Measurements from ENCODE around the gene KIR3DL3.

DNA sequence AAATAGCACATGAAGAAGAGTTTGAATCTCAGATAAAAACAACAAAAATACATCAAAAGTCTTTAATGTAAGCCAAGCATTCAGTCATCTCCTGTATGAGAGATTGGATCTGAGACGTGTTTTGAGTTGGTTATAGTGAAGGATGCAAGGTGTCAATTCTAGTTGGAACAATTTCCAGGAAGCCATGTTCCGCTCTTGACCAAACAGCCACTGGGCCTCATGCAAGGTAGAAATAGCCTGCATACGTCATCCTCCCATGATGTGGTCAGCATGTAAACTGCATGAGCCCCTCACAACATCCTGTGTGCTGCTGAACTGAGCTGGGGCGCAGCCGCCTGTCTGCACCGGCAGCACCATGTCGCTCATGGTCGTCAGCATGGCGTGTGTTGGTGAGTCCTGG is at the start of gene KIR3DL3:
- TF ChIP-seq, protein P1, sequence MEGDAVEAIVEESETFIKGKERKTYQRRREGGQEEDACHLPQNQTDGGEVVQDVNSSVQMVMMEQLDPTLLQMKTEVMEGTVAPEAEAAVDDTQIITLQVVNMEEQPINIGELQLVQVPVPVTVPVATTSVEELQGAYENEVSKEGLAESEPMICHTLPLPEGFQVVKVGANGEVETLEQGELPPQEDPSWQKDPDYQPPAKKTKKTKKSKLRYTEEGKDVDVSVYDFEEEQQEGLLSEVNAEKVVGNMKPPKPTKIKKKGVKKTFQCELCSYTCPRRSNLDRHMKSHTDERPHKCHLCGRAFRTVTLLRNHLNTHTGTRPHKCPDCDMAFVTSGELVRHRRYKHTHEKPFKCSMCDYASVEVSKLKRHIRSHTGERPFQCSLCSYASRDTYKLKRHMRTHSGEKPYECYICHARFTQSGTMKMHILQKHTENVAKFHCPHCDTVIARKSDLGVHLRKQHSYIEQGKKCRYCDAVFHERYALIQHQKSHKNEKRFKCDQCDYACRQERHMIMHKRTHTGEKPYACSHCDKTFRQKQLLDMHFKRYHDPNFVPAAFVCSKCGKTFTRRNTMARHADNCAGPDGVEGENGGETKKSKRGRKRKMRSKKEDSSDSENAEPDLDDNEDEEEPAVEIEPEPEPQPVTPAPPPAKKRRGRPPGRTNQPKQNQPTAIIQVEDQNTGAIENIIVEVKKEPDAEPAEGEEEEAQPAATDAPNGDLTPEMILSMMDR (IDR thresholded peaks at IDR 0.05) = no peak
- TF ChIP-seq POLR2AphosphoS5 (IDR thresholded peaks at IDR 0.05) (no peak), POLR2A (IDR thresholded peaks at IDR 0.05) (no peak)

All from sigmoid colon (tissue), 4 donors.